ENCODE measurements around the gene EYA2.

- TF ChIP-seq ZNF274 (IDR thresholded peaks at IDR 0.05; ENCODE audit: low read depth, low read length) (no peak), SUZ12 (IDR thresholded peaks at IDR 0.05; ENCODE audit: extremely low read depth, insufficient read depth, insufficient read length) (no peak), YY1 (IDR thresholded peaks at IDR 0.05; ENCODE audit: insufficient read depth, insufficient read length) (no peak)
These were observed 259.4 kb downstream of the EYA2 start for GRCh38 chr20:47154089-47154488.
